ENCODE data around the gene CLSTN2. TPM values are rescaled to one million over a fixed set of nuclear protein-coding genes. Genes with fewer than 3 reads are reported as not detected.

Gene CLSTN2
- total RNA-seq, 1 donor from 2014 or later: 143 TPM

DNA sequence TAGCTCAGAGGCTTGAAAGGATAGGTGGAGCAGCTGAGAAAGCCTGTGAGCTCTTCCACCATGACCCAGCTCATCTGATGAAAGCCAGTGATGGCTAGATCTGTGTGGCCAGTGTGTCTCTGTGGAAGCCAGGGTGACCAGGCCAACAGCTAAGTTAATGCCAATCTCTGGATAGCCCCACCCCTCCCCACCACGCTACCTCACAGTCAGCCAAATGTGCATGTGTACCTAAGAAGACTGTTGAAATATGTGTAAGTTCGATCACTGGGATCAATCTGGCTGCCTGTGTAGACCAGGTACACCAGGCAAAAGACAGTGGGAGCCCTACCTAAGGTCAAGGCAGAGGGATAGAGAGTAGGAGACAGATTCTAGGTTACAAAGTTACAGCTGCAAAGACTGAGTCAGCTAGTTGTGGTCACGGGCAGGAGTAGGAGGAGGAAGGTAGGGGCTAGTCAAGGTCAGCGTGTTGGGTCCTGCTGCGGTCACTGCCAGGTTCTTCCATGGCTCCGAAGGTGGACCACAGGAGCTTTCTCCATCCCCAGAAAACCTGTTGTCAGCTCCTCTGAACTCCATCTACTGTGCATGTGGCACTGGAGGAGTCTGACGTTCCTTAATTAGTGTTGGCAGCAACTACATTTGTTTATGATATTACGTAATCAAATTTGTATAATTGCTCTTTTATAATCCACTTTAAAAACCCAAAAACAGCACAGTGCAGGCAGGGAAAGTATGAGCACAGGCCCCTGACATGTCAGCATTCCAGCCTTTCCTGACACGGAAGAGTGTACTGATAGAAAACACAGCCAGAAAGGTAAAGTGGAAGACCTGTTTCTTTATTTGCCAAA is 318.0 kb downstream of the CLSTN2 start:
- H3K27ac Mint-ChIP-seq (ENCODE audit: unreplicated experiment): peak overlapping the region; percentile 56

DNA sequence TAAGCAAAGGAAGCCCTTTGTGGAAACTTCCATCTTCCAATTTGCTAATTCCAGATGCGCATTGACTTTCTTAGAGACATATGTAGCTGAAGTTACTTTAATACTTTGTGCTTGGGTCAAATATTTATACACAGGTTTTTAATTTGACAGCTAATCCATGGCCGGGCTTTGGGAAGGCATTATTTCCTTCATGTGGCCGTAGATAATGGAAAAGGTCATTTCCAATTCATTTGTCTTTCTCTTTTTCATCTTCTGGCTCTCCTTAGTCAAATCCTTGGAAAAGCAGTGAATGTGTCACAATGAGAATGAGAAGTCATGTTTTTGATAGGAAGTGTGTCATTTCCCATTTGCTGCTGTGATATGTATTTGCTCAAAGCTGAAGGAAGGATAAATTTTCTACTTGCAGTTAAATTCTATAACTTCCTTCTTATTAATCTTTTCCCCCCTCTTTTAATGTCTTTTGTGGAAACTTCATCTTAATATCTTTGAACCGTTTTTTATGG is 323.3 kb downstream of the CLSTN2 start:
- Mint-ChIP-seq H3K27me3 (ENCODE audit: unreplicated experiment) (no peaks in the 10 kb centered on the region), H3K36me3 (ENCODE audit: unreplicated experiment) (peaks cover 4% of the 10 kb centered on the region), H3K27ac (ENCODE audit: unreplicated experiment) (peak overlapping the region; percentile 35), H3K9me3 (ENCODE audit: unreplicated experiment) (peaks cover 5% of the 10 kb centered on the region), H3K4me3 (ENCODE audit: unreplicated experiment) (no peak overlapping the region), H3K4me1 (ENCODE audit: unreplicated experiment) (peaks cover 38% of the 10 kb centered on the region)
- TF ChIP-seq, protein P1, sequence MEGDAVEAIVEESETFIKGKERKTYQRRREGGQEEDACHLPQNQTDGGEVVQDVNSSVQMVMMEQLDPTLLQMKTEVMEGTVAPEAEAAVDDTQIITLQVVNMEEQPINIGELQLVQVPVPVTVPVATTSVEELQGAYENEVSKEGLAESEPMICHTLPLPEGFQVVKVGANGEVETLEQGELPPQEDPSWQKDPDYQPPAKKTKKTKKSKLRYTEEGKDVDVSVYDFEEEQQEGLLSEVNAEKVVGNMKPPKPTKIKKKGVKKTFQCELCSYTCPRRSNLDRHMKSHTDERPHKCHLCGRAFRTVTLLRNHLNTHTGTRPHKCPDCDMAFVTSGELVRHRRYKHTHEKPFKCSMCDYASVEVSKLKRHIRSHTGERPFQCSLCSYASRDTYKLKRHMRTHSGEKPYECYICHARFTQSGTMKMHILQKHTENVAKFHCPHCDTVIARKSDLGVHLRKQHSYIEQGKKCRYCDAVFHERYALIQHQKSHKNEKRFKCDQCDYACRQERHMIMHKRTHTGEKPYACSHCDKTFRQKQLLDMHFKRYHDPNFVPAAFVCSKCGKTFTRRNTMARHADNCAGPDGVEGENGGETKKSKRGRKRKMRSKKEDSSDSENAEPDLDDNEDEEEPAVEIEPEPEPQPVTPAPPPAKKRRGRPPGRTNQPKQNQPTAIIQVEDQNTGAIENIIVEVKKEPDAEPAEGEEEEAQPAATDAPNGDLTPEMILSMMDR (IDR thresholded peaks at IDR 0.05): no peak
- no peak for DNase-seq (ENCODE audit: extremely low spot score, unreplicated experiment)

More for the DNA sequence above, 318.0 kb downstream of the CLSTN2 start:
- TF ChIP-seq, protein P1 (IDR thresholded peaks at IDR 0.05): no peak
- Mint-ChIP-seq H3K9me3 (ENCODE audit: unreplicated experiment) (peaks cover 5% of the 10 kb centered on the region), H3K4me1 (ENCODE audit: unreplicated experiment) (peaks cover 60% of the 10 kb centered on the region), H3K27me3 (ENCODE audit: unreplicated experiment) (no peaks in the 10 kb centered on the region), H3K36me3 (ENCODE audit: unreplicated experiment) (peaks cover 6% of the 10 kb centered on the region), H3K4me3 (ENCODE audit: unreplicated experiment) (no peak overlapping the region)
- no peak for DNase-seq (ENCODE audit: extremely low spot score, unreplicated experiment)

DNA sequence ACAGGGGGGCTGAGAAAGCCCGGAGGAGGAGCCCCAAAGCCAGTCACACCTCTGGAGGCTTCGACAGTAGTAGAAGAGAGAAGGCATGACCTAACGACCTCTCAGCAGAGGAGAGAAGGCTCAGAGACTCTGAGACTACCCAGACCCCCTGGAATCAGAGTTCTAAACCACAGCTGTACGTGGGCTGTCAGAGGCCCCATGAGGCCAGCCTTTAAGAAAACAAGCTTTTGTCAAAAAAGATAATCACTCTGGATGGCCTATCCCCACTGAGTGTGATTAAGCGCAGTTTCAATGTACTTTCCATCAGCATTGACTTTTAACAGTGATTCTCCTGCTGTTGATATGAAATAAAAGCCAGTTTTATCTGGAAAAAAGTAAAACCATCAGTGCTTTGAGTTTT is 330.3 kb downstream of the CLSTN2 start:
- Mint-ChIP-seq H3K4me3 (ENCODE audit: unreplicated experiment) (no peak overlapping the region), H3K9me3 (ENCODE audit: unreplicated experiment) (no peaks in the 10 kb centered on the region), H3K27ac (ENCODE audit: unreplicated experiment) (no peak overlapping the region), H3K36me3 (ENCODE audit: unreplicated experiment) (no peaks in the 10 kb centered on the region), H3K27me3 (ENCODE audit: unreplicated experiment) (no peaks in the 10 kb centered on the region), H3K4me1 (ENCODE audit: unreplicated experiment) (peaks cover 2% of the 10 kb centered on the region)
- DNase-seq (ENCODE audit: extremely low spot score, unreplicated experiment): peak; percentile 57
- TF ChIP-seq, protein P1 (IDR thresholded peaks at IDR 0.05): no peak

DNA sequence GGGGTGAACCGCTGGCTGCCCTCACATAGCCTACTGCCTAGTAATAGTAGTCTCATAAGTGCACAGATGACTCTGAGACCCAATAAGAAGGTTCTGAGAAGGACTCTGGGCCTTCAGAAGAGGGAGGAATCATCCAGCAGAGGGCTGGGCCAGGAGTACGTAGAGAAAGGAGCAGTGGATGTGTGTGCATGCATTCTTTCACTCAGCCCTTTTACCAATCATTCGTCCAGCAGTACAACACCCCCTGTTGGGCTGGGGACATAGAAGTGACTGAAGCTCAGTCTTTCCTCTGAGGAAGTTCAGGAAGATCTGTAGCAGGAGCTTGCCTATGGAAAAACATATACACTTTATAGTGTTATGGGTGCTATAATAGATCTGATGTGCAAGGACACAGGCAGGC is 333.1 kb downstream of the CLSTN2 start:
- TF ChIP-seq, protein P1 (IDR thresholded peaks at IDR 0.05): no peak
- peak; percentile 51 for DNase-seq (ENCODE audit: extremely low spot score, unreplicated experiment)
- Mint-ChIP-seq H3K27me3 (ENCODE audit: unreplicated experiment) (no peaks in the 10 kb centered on the region), H3K4me1 (ENCODE audit: unreplicated experiment) (peaks cover 2% of the 10 kb centered on the region), H3K27ac (ENCODE audit: unreplicated experiment) (no peak overlapping the region), H3K9me3 (ENCODE audit: unreplicated experiment) (no peaks in the 10 kb centered on the region), H3K36me3 (ENCODE audit: unreplicated experiment) (no peaks in the 10 kb centered on the region), H3K4me3 (ENCODE audit: unreplicated experiment) (no peak overlapping the region)

DNA sequence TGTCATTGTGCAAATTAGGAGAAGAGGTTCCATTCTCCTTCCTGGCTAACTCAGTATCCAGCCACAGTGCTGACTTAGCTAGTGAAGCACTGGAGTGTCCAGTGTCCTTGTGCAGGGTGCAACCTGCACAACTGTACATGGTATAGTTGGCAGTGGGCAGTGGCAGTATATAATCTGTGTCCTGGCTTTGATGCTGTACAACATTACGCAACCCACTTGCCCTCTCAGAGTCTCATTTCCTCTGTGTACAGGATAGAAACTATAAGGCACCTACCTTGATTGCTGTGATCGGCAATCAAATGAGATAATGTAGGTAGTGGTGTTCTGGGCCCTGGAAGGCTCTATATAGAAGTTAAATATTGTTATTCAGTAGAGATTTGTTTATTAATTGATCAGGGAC is 333.6 kb downstream of the CLSTN2 start:
- H3K4me1 Mint-ChIP-seq (ENCODE audit: unreplicated experiment): peaks cover 2% of the 10 kb centered on the region
- H3K36me3 Mint-ChIP-seq (ENCODE audit: unreplicated experiment): no peaks in the 10 kb centered on the region
- H3K27me3 Mint-ChIP-seq (ENCODE audit: unreplicated experiment): no peaks in the 10 kb centered on the region
- H3K9me3 Mint-ChIP-seq (ENCODE audit: unreplicated experiment): no peaks in the 10 kb centered on the region
- TF ChIP-seq, protein P1 (IDR thresholded peaks at IDR 0.05): no peak
- no peak for DNase-seq (ENCODE audit: extremely low spot score, unreplicated experiment)
- H3K27ac Mint-ChIP-seq (ENCODE audit: unreplicated experiment): no peak overlapping the region
- H3K4me3 Mint-ChIP-seq (ENCODE audit: unreplicated experiment): no peak overlapping the region

Measured in osteocyte (in vitro differentiated cells).